Ovary (tissue), 9 donors: ENCODE data around the gene RAB27A. TPM values are rescaled to one million over a fixed set of nuclear protein-coding genes. Genes with fewer than 3 reads are reported as not detected.

Source experiments
- DNase-seq, 5 donors: peaks; one replicate each; pipeline ENCODE4 v3.0.0-alpha.2; 2019 to 2020
- H3K27ac ChIP-seq, 2 donors: fragments of 200-600 bp; one replicate each; pipeline versions ENCODE4 v1.5.1 to v1.8.0; 2019 to 2022
- H3K27me3 ChIP-seq: fragments of 200-600 bp; one replicate; pipeline ENCODE4 v1.8.0; 2022
- H3K36me3 ChIP-seq: fragments of 200-600 bp; sonication (generic); one replicate; pipeline ENCODE4 v1.5.1; 2019
- H3K4me1 ChIP-seq: one replicate; pipeline ENCODE4 v1.8.1; 2013; ENCODE audit warnings: mild to moderate bottlenecking, moderate library complexity; ENCODE audit not compliant: insufficient read depth
- H3K4me3 ChIP-seq: fragments of 200-600 bp; sonication (generic); one replicate; pipeline ENCODE4 v1.5.1; 2017
- H3K9me3 ChIP-seq, 2 donors: fragments of 200-600 bp in 1 of 2; sonication (generic) in 1 of 2; one replicate each; pipeline versions ENCODE4 v1.5.1 to v1.8.1; 2013 to 2019; ENCODE audit warnings: mild to moderate bottlenecking in 1 of 2, moderate library complexity in 1 of 2
- EP300 ChIP-seq: sonication (generic); formaldehyde crosslinking; IDR thresholded peaks from one replicate; pipeline ENCODE4 v1.6.1; 2017; ENCODE audit warnings: antibody characterized with exemption
- POLR2A ChIP-seq: fragments of 450-650 bp; IDR thresholded peaks from one replicate; pipeline ENCODE4 v1.6.1; 2017; ENCODE audit warnings: antibody characterized with exemption, mild to moderate bottlenecking, moderate library complexity
- WGBS, 3 donors: extraction: QIAGEN DNeasy Blood & Tissue Kit in 1 of 3; methylation state at CpG; one replicate each; pipeline versions ENCODE4 v1.1.5 to v1.1.7; 2013 to 2017; 5-methylcytosine and 5-hydroxymethylcytosine counted together
- intact Hi-C, 4 donors: fragments of 100-400 bp; cut with DNase I; formaldehyde crosslinking; loops; one replicate each; pipeline versions ENCODE4 v1.11.0 to v1.15.1; 2022 to 2023
- polyA plus RNA-seq, 2 donors: library from polyadenylated mRNA; stranded (reverse); fragments of 200-250 nt in 1 of 2; fragments of 350-450 nt in 1 of 2; fragmentation: Illumina TruSeq in 1 of 2; extraction: RNeasy Lipid Tissue Mini Kit (QIAGEN cat#74804) in 1 of 2; gene quantifications; one replicate each; pipeline ENCODE4 v1.2.3, GENCODE V29; 2013 to 2014
- total RNA-seq, 7 donors: library from RNA; depleted of rRNA in 2 of 7; stranded (reverse); fragments of >200 nt in 2 of 7; fragmentation: NEBNext Ultra II Directional in 3 of 7; extraction: Animal tissue kit (Norgen Biotek cat#: 25700) in 3 of 7; gene quantifications; one replicate each; pipeline versions ENCODE4 v1.1.0 to v1.2.4, GENCODE V29; 2016 to 2023
- TF ChIP-seq, protein P1 (sequence below), 3 donors: fragments of 450-650 bp in 2 of 3; fragments of 200-600 bp in 1 of 3; IDR thresholded peaks; one replicate each; pipeline versions ENCODE4 v1.5.1 to v1.8.0; 2016 to 2022; ENCODE audit warnings: antibody characterized with exemption in 3 of 3, mild to moderate bottlenecking in 1 of 3
- donor health status: DM: no; HTN: no; CAD: no; lungs with moderate emphysema.
- donor health status: DM: no; HTN: no; CAD: no.
- donor health status: Bipolar disorder and iron deficiency.
- donor health status: DM: yes; HTN: yes; CAD: no.
- donor health status: DM: no; HTN: no; CAD: no.
- donor health status: DM: yes; HTN: yes; CAD: no.

RAB27A gene
- total and polyA plus RNA-seq, 9 donors, result 5.8 to 38.0 (median 12.1) TPM

DNA sequence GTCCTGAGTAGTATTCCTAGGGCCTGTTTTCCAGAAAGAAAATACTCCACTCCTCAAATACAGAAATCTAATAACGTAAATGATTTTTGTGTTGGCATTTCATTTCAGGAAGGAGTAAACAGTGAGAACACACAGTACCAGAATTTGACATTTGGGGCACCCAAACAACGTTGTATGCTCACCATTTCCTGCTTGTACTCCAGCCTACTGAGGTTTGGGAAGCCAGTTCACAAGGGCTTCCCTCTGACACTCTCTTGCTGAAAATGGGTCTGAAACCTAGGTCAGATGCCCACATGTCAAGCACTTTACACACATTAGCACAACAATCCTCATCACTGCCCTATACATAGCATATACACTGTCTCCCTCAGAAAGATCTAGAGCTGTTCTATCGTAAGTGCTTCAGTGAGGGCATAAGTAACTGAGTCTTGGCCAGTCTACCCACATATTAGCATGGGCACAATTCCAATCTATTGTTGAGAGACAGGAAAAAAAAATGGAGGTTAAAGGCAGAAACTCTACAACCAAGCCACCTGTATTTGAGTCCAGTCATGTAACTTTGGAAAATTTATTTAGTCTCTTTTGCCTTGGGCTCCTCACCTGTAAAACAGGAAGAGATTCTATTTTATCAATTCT is 49.4 kb downstream of the RAB27A start:
- no peaks in the 10 kb centered on the region for H3K36me3 ChIP-seq
- no peak for DNase-seq
- intact Hi-C loops, result no loop called here
- no peaks in the 10 kb centered on the region for H3K27me3 ChIP-seq
- 54 to 68% (median 67%) methylated on average over 3 of the region's 3 CpGs for WGBS, 3 donors
- H3K4me3 ChIP-seq, result no peak overlapping the region
- no peaks in the 10 kb centered on the region for H3K9me3 ChIP-seq
- no peaks in the 10 kb centered on the region for H3K4me1 ChIP-seq
- TF ChIP-seq EP300, result no peak
- H3K27ac ChIP-seq, result no peak overlapping the region

DNA sequence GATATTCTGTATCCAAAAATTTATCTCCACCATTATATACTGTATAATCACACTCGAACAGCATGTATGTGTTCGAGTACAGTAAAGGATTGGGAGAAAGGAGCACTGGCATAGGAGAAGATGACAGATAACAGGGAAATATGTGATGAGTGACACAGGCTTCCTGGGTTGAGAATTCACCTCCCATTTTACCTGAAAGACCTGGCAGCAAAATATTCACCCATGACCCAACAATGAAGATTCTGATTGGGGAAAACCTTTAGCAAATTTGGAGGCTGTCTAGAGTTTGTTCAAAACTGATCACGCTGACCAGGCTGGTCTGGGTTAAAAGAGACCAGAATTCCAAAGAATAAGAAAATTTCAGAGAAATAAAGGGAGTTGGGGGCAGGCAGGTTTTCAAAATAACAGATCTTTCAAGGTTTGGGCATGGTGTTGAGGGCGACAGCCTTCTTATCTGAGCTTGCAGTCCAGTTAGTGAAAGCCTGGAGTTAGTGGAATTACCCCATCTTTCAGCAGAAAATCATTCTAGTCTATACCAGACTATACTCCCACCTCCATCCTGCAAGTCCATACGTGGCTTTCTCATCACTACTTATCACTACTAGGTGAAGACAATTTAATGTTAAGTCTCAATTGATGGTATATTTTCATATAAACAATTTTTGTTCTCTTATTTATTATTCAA is 50.0 kb downstream of the RAB27A start:
- Histone ChIP-seq H3K27ac (no peak overlapping the region), H3K4me3 (no peak overlapping the region), H3K27me3 (no peaks in the 10 kb centered on the region), H3K4me1 (no peaks in the 10 kb centered on the region), H3K36me3 (no peaks in the 10 kb centered on the region), H3K9me3 (no peaks in the 10 kb centered on the region)
- intact Hi-C loops, result no loop called here
- DNase-seq, result no peak
- no peak for TF ChIP-seq EP300
- TF ChIP-seq, protein P1, sequence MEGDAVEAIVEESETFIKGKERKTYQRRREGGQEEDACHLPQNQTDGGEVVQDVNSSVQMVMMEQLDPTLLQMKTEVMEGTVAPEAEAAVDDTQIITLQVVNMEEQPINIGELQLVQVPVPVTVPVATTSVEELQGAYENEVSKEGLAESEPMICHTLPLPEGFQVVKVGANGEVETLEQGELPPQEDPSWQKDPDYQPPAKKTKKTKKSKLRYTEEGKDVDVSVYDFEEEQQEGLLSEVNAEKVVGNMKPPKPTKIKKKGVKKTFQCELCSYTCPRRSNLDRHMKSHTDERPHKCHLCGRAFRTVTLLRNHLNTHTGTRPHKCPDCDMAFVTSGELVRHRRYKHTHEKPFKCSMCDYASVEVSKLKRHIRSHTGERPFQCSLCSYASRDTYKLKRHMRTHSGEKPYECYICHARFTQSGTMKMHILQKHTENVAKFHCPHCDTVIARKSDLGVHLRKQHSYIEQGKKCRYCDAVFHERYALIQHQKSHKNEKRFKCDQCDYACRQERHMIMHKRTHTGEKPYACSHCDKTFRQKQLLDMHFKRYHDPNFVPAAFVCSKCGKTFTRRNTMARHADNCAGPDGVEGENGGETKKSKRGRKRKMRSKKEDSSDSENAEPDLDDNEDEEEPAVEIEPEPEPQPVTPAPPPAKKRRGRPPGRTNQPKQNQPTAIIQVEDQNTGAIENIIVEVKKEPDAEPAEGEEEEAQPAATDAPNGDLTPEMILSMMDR (IDR thresholded peaks at IDR 0.05), result no peak
- no peak for TF ChIP-seq POLR2A
- 69 to 82% (median 77%) methylated on average over 5 of the region's 5 CpGs for WGBS, 3 donors

DNA sequence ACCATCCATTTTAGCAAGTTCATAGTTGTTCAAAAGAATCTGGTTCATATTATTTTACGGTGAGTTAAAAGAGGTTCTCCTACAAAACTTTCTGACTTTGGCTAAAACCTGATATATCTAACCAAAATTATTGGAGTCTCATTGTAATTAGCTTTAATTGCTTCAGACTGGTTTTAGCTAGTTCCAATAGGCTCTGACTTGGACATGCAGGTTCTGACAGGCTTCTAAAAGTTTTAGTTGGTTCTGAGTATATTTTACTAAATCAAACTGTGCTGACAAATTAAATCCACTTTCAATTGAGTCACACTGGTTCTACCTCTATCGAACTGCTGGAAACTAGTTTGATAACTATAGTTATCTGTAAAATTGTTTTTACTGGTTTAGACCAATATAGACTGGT is 50.7 kb downstream of the RAB27A start:
- Histone ChIP-seq H3K4me1 (no peaks in the 10 kb centered on the region), H3K27me3 (no peaks in the 10 kb centered on the region), H3K27ac (no peak overlapping the region), H3K9me3 (no peaks in the 10 kb centered on the region), H3K4me3 (no peak overlapping the region), H3K36me3 (no peaks in the 10 kb centered on the region)
- no peak for DNase-seq
- intact Hi-C loops, result no loop called here
- TF ChIP-seq EP300 (no peak), POLR2A (no peak)
- TF ChIP-seq, protein P1 (IDR thresholded peaks at IDR 0.05), result no peak
- WGBS, 3 donors, result 95 to 99% (median 98%) methylated on average over 2 of the region's 2 CpGs

DNA sequence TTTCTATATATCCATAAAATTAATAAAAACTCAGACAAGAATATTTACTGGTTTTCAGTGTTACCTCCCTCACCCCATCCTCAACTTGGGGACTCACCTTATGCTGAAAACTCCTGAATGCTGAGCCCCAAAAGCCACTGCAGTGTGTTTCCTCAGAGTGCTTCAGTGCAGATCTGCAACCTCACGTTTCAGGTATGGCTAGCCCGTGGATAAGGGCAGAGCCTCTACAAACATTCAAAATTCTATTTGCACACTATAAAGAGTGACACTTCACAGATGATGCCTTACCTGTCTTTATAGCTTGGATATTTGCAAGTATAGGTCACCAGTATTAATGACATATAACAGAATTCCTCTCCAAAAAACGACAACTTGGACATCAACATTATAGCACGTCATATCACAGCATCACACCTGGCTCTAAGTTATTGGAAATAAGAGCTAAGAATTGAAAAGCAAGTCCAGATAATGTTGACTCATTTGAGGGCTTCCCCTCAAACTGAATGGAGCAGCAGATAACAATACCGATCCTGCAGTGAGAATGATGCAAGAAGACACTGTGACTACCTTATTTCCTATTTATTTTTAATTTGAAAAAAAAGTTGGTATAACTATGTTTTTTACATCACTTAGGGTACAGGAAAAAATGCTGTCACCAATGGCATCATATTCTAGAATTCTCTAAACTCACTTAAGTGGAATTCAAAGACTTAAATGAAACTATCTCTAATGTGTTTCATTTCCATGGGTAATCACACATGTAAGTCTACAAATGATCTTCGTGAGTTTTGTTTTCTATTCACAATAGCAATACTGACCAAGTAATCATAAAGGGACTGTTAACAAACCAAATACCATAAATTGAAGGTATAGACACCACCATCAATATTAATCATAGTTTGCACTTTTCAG is 52.1 kb downstream of the RAB27A start:
- intact Hi-C loops, result no loop called here
- Histone ChIP-seq H3K27ac (no peak overlapping the region), H3K4me1 (no peaks in the 10 kb centered on the region), H3K36me3 (no peaks in the 10 kb centered on the region), H3K4me3 (no peak overlapping the region), H3K27me3 (no peaks in the 10 kb centered on the region), H3K9me3 (no peaks in the 10 kb centered on the region)
- DNase-seq, result no peak
- TF ChIP-seq EP300, result no peak
- no peak for TF ChIP-seq POLR2A
- TF ChIP-seq, protein P1 (IDR thresholded peaks at IDR 0.05), result no peak
- WGBS, 3 donors, result 91 to 95% (median 94%) methylated on average over 6 of the region's 6 CpGs
